GM12873 (cell line): ENCODE measurements around the gene SV2B.

Experiments
- CTCF ChIP-seq: IDR thresholded peaks from 2 replicates; pipeline ENCODE4 v1.5.1; 2012; ENCODE audit warnings: low read depth, mild to moderate bottlenecking, moderate library complexity, low read length, control low read depth; ENCODE audit not compliant: insufficient read depth; ENCODE audit errors: missing control alignments

Gene SV2B

GRCh38 chr15:91108421-91108820, 8.4 kb downstream of the SV2B start:
- no peak for TF ChIP-seq CTCF

- no peak for TF ChIP-seq CTCF
Measured at GRCh38 chr15:91109885-91110284, 9.8 kb downstream of the SV2B start.

- TF ChIP-seq CTCF: no peak
Measured at GRCh38 chr15:91110407-91110806, 10.3 kb downstream of the SV2B start.

- no peak for TF ChIP-seq CTCF
Measured at GRCh38 chr15:91113030-91113429, 13.0 kb downstream of the SV2B start.

GRCh38 chr15:91114301-91114700, 14.2 kb downstream of the SV2B start:
- no peak for TF ChIP-seq CTCF

- TF ChIP-seq CTCF: no peak
Measured at GRCh38 chr15:91116113-91117067, 16.3 kb downstream of the SV2B start.

GRCh38 chr15:91117375-91117774, 17.3 kb downstream of the SV2B start:
- TF ChIP-seq CTCF: no peak
